GM23338 (cell line): Measurements from ENCODE around the gene ADIPOR2.

Source experiments
- CREB1 ChIP-seq: fragments of 250-450 bp; sonication (Bioruptor Pico); IDR thresholded peaks from 2 replicates; pipeline ENCODE4 v1.5.0; 2020; ENCODE audit warnings: low read depth, mild to moderate bottlenecking, moderate library complexity
- EZH2 ChIP-seq: fragments of 200-600 bp; sonication (generic); IDR thresholded peaks from one replicate; pipeline ENCODE4 v1.8.0; 2017; ENCODE audit warnings: antibody characterized with exemption, mild to moderate bottlenecking, low read depth; ENCODE audit not compliant: unreplicated experiment
- EZH2phosphoT487 ChIP-seq: fragments of 200-600 bp; sonication (generic); IDR thresholded peaks from one replicate; pipeline ENCODE4 v1.8.1; 2018; ENCODE audit warnings: antibody characterized with exemption; ENCODE audit not compliant: unreplicated experiment
- JUNB ChIP-seq: IDR thresholded peaks from one replicate; pipeline ENCODE4 v1.6.1; 2016; ENCODE audit warnings: antibody characterized with exemption; ENCODE audit not compliant: unreplicated experiment
- NANOG ChIP-seq: IDR thresholded peaks from 2 replicates; pipeline ENCODE4 v1.6.1; 2016; ENCODE audit warnings: antibody characterized with exemption, borderline replicate concordance
- POLR2AphosphoS5 ChIP-seq: IDR thresholded peaks from 2 replicates; pipeline ENCODE4 v1.6.1; 2016; ENCODE audit warnings: antibody characterized with exemption, low read depth
- STAT1 ChIP-seq: IDR thresholded peaks from one replicate; pipeline ENCODE4 v1.6.1; 2016; ENCODE audit warnings: antibody characterized with exemption; ENCODE audit not compliant: unreplicated experiment
- ZNF331 ChIP-seq: fragments of 250-450 bp; sonication (Bioruptor Pico); IDR thresholded peaks from 2 replicates; pipeline ENCODE4 v1.5.0; 2020; ENCODE audit warnings: low read depth, mild to moderate bottlenecking, moderate library complexity
- TF ChIP-seq, protein P1 (sequence below), 2 experiments: fragments of 200-600 bp in 1 of 2; sonication (generic) in 1 of 2; conservative IDR thresholded peaks; 2 replicates each; pipeline versions ENCODE4 v1.5.1 to v1.6.1; 2016 to 2017; ENCODE audit warnings: antibody characterized with exemption in 2 of 2, low read depth in 2 of 2, mild to moderate bottlenecking in 2 of 2, moderate library complexity in 1 of 2
- TF ChIP-seq, protein P2 (sequence below): IDR thresholded peaks from one replicate; pipeline ENCODE4 v1.6.1; 2018; ENCODE audit warnings: antibody characterized with exemption; ENCODE audit not compliant: unreplicated experiment
- TF ChIP-seq, protein P3 (sequence below): fragments of 250-450 bp; sonication (Bioruptor Pico); IDR thresholded peaks from 2 replicates; pipeline ENCODE4 v1.5.0; 2020; ENCODE audit warnings: mild to moderate bottlenecking, moderate library complexity
- TF ChIP-seq, protein P4 (sequence below): IDR thresholded peaks from 2 replicates; pipeline ENCODE4 v1.6.1; 2016; ENCODE audit warnings: antibody characterized with exemption

DNA sequence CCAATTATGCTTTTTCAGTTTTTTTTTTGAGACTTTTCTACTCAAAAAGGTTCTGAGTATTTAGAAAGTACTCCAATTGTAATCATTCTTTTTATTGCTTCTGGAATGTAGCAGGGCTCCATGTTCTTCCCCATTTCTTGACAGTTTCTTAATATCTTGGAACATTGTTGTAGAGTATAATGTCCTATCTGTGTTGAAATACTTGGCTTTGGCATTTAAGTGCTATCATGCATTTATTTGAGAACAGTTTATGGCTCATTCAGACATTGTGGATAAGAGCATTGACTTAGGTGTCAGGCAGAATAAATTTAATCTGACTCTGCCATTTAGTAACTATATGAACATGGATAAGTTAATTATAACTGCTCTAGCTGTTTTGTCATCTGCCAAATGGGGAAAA is 28.3 kb downstream of the ADIPOR2 start:
- TF ChIP-seq JUNB (no peak), NANOG (no peak), EZH2phosphoT487 (no peak), POLR2AphosphoS5 (no peak), EZH2 (no peak), STAT1 (no peak), CREB1 (no peak), ZNF331 (CRISPR knock-in tag) (no peak)
- TF ChIP-seq, protein P1, sequence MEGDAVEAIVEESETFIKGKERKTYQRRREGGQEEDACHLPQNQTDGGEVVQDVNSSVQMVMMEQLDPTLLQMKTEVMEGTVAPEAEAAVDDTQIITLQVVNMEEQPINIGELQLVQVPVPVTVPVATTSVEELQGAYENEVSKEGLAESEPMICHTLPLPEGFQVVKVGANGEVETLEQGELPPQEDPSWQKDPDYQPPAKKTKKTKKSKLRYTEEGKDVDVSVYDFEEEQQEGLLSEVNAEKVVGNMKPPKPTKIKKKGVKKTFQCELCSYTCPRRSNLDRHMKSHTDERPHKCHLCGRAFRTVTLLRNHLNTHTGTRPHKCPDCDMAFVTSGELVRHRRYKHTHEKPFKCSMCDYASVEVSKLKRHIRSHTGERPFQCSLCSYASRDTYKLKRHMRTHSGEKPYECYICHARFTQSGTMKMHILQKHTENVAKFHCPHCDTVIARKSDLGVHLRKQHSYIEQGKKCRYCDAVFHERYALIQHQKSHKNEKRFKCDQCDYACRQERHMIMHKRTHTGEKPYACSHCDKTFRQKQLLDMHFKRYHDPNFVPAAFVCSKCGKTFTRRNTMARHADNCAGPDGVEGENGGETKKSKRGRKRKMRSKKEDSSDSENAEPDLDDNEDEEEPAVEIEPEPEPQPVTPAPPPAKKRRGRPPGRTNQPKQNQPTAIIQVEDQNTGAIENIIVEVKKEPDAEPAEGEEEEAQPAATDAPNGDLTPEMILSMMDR (conservative IDR thresholded peaks at IDR 0.05; ENCODE audit: low read depth in 2 of 2) = no peak
- TF ChIP-seq, protein P2, sequence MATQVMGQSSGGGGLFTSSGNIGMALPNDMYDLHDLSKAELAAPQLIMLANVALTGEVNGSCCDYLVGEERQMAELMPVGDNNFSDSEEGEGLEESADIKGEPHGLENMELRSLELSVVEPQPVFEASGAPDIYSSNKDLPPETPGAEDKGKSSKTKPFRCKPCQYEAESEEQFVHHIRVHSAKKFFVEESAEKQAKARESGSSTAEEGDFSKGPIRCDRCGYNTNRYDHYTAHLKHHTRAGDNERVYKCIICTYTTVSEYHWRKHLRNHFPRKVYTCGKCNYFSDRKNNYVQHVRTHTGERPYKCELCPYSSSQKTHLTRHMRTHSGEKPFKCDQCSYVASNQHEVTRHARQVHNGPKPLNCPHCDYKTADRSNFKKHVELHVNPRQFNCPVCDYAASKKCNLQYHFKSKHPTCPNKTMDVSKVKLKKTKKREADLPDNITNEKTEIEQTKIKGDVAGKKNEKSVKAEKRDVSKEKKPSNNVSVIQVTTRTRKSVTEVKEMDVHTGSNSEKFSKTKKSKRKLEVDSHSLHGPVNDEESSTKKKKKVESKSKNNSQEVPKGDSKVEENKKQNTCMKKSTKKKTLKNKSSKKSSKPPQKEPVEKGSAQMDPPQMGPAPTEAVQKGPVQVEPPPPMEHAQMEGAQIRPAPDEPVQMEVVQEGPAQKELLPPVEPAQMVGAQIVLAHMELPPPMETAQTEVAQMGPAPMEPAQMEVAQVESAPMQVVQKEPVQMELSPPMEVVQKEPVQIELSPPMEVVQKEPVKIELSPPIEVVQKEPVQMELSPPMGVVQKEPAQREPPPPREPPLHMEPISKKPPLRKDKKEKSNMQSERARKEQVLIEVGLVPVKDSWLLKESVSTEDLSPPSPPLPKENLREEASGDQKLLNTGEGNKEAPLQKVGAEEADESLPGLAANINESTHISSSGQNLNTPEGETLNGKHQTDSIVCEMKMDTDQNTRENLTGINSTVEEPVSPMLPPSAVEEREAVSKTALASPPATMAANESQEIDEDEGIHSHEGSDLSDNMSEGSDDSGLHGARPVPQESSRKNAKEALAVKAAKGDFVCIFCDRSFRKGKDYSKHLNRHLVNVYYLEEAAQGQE = no peak
- TF ChIP-seq, protein P3, sequence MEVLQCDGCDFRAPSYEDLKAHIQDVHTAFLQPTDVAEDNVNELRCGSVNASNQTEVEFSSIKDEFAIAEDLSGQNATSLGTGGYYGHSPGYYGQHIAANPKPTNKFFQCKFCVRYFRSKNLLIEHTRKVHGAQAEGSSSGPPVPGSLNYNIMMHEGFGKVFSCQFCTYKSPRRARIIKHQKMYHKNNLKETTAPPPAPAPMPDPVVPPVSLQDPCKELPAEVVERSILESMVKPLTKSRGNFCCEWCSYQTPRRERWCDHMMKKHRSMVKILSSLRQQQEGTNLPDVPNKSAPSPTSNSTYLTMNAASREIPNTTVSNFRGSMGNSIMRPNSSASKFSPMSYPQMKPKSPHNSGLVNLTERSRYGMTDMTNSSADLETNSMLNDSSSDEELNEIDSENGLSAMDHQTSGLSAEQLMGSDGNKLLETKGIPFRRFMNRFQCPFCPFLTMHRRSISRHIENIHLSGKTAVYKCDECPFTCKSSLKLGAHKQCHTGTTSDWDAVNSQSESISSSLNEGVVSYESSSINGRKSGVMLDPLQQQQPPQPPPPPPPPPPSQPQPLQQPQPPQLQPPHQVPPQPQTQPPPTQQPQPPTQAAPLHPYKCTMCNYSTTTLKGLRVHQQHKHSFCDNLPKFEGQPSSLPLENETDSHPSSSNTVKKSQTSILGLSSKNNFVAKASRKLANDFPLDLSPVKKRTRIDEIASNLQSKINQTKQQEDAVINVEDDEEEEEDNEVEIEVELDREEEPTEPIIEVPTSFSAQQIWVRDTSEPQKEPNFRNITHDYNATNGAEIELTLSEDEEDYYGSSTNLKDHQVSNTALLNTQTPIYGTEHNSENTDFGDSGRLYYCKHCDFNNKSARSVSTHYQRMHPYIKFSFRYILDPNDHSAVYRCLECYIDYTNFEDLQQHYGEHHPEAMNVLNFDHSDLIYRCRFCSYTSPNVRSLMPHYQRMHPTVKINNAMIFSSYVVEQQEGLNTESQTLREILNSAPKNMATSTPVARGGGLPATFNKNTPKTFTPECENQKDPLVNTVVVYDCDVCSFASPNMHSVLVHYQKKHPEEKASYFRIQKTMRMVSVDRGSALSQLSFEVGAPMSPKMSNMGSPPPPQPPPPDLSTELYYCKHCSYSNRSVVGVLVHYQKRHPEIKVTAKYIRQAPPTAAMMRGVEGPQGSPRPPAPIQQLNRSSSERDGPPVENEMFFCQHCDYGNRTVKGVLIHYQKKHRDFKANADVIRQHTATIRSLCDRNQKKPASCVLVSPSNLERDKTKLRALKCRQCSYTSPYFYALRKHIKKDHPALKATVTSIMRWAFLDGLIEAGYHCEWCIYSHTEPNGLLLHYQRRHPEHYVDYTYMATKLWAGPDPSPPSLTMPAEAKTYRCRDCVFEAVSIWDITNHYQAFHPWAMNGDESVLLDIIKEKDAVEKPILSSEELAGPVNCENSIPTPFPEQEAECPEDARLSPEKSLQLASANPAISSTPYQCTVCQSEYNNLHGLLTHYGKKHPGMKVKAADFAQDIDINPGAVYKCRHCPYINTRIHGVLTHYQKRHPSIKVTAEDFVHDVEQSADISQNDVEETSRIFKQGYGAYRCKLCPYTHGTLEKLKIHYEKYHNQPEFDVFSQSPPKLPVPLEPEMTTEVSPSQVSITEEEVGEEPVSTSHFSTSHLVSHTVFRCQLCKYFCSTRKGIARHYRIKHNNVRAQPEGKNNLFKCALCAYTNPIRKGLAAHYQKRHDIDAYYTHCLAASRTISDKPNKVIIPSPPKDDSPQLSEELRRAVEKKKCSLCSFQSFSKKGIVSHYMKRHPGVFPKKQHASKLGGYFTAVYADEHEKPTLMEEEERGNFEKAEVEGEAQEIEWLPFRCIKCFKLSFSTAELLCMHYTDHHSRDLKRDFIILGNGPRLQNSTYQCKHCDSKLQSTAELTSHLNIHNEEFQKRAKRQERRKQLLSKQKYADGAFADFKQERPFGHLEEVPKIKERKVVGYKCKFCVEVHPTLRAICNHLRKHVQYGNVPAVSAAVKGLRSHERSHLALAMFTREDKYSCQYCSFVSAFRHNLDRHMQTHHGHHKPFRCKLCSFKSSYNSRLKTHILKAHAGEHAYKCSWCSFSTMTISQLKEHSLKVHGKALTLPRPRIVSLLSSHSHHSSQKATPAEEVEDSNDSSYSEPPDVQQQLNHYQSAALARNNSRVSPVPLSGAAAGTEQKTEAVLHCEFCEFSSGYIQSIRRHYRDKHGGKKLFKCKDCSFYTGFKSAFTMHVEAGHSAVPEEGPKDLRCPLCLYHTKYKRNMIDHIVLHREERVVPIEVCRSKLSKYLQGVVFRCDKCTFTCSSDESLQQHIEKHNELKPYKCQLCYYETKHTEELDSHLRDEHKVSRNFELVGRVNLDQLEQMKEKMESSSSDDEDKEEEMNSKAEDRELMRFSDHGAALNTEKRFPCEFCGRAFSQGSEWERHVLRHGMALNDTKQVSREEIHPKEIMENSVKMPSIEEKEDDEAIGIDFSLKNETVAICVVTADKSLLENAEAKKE (CRISPR knock-in tag) = no peak
- TF ChIP-seq, protein P4, sequence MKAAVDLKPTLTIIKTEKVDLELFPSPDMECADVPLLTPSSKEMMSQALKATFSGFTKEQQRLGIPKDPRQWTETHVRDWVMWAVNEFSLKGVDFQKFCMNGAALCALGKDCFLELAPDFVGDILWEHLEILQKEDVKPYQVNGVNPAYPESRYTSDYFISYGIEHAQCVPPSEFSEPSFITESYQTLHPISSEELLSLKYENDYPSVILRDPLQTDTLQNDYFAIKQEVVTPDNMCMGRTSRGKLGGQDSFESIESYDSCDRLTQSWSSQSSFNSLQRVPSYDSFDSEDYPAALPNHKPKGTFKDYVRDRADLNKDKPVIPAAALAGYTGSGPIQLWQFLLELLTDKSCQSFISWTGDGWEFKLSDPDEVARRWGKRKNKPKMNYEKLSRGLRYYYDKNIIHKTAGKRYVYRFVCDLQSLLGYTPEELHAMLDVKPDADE = no peak
